Dendritic cell treated with granulocyte-macrophage colony-stimulating factor and Interleukin-4, amounts not matched to agents 40 ng/mL and 50 ng/mL, for 4 days (primary cell): ENCODE results near the gene CELA3A.
"Not testable (repeated sequence)": the region's sequence is repeated elsewhere in the genome, so short reads cannot be mapped to it uniquely, and the experiment has no call there.

Experiments used
- H3K27ac Mint-ChIP-seq: one replicate; pipeline ENCODE4 v1.8.0; 2022; ENCODE audit warnings: mild to moderate bottlenecking, mixed read lengths
- H3K27me3 Mint-ChIP-seq: one replicate; pipeline ENCODE4 v1.8.0; 2022; ENCODE audit warnings: mild to moderate bottlenecking, mixed read lengths
- H3K36me3 Mint-ChIP-seq: one replicate; pipeline ENCODE4 v1.8.0; 2022; ENCODE audit warnings: low read depth, mixed read lengths
- H3K4me1 Mint-ChIP-seq: one replicate; pipeline ENCODE4 v1.8.0; 2022; ENCODE audit warnings: low read depth, mixed read lengths
- H3K4me3 Mint-ChIP-seq: one replicate; pipeline ENCODE4 v1.8.0; 2022; ENCODE audit warnings: mild to moderate bottlenecking, moderate library complexity, mixed read lengths
- H3K9me3 Mint-ChIP-seq: one replicate; pipeline ENCODE4 v1.8.0; 2022; ENCODE audit warnings: mixed read lengths
- intact Hi-C: fragments of 100-400 bp; cut with micrococcal nuclease; formaldehyde crosslinking; loops from one replicate; pipeline ENCODE4 v1.15.0; 2022

The CELA3A gene

DNA sequence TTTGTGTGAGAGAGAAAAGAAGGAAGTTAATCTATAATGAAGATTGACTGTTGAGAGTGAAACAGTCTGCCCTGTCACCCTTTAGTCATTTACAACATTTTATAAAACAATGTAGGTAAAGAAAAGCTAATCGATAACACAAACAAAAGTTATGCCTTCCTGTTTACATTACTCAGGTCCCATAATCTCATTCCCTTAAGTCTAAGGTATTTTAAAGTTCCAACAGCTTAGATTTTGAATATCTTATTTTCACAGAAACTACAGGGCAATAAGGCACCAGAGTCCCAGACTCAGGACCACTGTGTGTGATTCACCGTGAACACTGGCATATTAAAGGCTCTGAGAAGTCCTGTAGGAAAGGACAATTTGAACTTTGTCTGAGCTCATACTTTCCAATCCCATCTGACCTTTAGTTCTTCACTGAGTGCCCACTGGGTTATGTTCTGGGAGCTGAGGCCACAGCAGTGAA, 28.4 kb upstream of the CELA3A start:
- H3K27ac Mint-ChIP-seq, H3K9me3 Mint-ChIP-seq, H3K4me3 Mint-ChIP-seq, intact Hi-C loops, H3K27me3 Mint-ChIP-seq, H3K4me1 Mint-ChIP-seq, H3K36me3 Mint-ChIP-seq: not testable (repeated sequence)

DNA sequence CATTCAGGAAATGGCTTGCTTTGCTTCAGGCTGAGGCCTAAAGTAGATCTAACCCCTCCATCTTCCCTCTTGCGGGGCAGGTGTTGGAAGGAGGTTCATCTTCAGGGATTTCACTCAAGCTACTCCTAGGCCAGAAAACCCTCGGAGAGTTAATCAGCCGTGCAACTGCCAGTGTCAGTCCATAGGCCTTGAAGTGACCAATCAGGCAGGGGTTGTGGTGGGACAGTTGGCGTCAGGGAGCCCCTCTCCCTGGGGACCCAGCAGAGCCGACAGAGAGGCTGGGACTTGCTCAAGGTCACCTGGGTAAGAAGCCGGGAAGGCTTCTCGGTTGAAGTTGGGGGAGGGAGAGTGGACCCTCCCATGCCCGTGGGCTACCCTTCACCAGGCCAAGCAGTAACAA, 27.5 kb upstream of the CELA3A start:
- H3K4me1 Mint-ChIP-seq, intact Hi-C loops, H3K27me3 Mint-ChIP-seq, H3K4me3 Mint-ChIP-seq, H3K27ac Mint-ChIP-seq, H3K36me3 Mint-ChIP-seq, H3K9me3 Mint-ChIP-seq: not testable (repeated sequence)

DNA sequence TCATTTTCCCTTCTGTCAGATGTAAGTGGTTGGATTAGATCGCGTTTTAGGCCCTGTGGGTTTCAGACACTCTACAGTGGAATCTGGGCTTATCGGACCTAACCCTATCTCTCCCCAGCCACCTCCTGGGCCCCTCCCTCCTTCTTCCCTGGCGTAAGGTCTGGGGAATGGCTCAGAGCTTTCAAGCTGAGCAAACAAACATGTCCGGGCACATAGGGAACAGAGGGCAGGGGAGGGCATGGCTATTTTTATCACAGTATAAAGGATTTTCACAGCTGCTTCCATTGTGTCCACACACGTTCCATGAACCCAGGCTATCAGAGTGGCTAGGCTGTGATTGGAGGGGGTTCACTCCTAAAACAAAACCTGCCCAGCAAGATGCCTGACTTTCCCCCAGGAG, 26.8 kb upstream of the CELA3A start:
- H3K27me3 Mint-ChIP-seq, intact Hi-C loops, H3K9me3 Mint-ChIP-seq, H3K27ac Mint-ChIP-seq, H3K4me1 Mint-ChIP-seq, H3K36me3 Mint-ChIP-seq, H3K4me3 Mint-ChIP-seq: not testable (repeated sequence)

DNA sequence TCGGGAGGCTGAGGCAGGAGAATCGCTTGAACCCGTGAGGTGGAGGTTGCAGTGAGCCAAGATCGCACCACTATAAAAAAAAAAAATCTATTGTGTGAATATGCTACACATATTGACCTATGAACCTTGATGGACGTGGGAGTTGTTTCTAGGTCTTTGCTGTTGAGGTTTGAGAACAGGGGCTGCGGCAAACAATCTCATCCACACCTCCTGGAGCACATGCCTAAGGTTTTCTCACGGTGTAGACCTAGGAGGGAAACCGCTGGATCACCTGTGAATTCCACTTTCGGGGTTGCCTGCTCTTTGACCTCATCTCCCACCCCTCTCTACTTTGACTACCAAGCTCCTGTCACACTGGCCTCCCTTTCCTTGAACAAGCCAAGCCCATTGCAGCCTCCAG, 26.2 kb upstream of the CELA3A start:
- H3K27ac Mint-ChIP-seq, H3K9me3 Mint-ChIP-seq, intact Hi-C loops, H3K4me1 Mint-ChIP-seq, H3K4me3 Mint-ChIP-seq, H3K27me3 Mint-ChIP-seq, H3K36me3 Mint-ChIP-seq: not testable (repeated sequence)

DNA sequence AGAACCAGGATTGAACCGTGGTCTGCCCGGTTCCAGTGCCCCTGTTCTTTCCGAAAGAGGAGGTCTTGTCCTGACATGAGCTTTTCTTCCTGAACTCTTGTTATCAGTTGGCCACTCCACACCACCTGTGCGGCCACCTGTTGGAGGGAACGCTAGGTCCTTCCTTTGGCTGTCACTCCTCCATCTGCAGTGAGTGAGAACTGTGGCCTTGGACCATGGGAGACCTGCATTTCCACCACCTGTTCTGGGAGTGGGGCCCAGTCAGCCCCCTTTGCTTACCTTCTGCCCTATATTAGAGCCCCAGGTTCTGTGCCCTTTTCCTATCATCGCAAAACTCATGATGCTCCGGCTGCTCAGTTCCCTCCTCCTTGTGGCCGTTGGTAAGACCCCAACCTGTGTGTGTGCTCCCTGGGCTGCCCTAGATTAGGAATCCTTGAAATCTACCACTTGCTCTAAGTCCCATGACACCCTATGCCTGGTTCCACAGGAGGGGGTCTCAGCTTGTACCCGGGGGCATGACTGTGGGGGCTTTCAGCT, 24.7 kb upstream of the CELA3A start, which contains the start of gene CELA3B:
CELA3B (plus strand) TSS at position 320 of the 537 bp plus-strand sequence; CDS start at position 338, 18 bp downstream.
- not testable (repeated sequence) for H3K27ac Mint-ChIP-seq, H3K4me3 Mint-ChIP-seq, H3K4me1 Mint-ChIP-seq

DNA sequence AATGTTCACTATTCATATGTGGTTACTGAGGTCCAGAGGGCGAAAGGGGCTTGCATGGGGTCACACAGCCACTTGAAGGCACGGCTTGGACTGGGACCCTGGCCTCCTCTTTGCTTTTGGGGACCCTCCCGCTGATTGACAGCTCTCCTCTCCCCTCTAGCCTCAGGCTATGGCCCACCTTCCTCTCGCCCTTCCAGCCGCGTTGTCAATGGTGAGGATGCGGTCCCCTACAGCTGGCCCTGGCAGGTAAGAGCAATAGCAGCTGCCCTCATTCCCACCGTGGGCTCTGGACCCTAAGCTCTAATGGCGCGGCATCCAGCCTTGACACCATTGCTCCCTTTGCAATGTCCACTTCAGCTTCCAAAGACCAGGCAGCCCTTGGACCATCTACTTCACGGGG, 23.2 kb upstream of the CELA3A start:
- H3K27ac Mint-ChIP-seq, intact Hi-C loops, H3K36me3 Mint-ChIP-seq: not testable (repeated sequence)

More for the DNA sequence above, 24.7 kb upstream of the CELA3A start, which contains the start of gene CELA3B:
- H3K36me3 Mint-ChIP-seq, intact Hi-C loops, H3K9me3 Mint-ChIP-seq, H3K27me3 Mint-ChIP-seq: not testable (repeated sequence)

DNA sequence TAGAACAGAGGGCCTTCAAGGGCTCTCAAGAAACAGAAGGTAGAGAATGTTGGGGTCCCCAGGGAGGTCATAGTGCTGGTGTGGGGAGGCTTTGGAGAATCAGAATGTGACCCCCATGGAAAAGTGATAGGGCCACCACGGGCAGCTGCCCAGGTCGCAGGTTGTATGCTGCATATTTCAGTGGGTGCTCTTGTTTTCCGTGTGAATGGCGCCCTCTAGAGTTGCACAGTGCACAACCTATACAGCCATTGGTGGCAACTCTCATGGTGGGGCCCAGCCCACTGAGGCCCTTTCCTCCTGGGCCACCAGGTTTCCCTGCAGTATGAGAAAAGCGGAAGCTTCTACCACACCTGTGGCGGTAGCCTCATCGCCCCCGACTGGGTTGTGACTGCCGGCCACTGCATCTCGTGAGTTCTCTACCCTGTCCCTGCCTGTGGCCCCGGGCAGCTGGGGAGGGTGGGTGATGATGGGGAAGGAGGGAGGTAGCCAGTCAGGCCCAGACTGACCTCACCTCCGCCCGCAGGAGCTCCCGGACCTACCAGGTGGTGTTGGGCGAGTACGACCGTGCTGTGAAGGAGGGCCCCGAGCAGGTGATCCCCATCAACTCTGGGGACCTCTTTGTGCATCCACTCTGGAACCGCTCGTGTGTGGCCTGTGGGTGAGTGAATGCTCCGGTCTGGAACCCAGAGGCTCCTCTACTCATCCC, 20.8 kb upstream of the CELA3A start:
- H3K27me3 Mint-ChIP-seq, H3K27ac Mint-ChIP-seq, H3K4me1 Mint-ChIP-seq, H3K36me3 Mint-ChIP-seq, intact Hi-C loops, H3K9me3 Mint-ChIP-seq, H3K4me3 Mint-ChIP-seq: not testable (repeated sequence)

More for the DNA sequence above, 23.2 kb upstream of the CELA3A start:
- H3K9me3 Mint-ChIP-seq, H3K27me3 Mint-ChIP-seq, H3K4me3 Mint-ChIP-seq, H3K4me1 Mint-ChIP-seq: not testable (repeated sequence)

DNA sequence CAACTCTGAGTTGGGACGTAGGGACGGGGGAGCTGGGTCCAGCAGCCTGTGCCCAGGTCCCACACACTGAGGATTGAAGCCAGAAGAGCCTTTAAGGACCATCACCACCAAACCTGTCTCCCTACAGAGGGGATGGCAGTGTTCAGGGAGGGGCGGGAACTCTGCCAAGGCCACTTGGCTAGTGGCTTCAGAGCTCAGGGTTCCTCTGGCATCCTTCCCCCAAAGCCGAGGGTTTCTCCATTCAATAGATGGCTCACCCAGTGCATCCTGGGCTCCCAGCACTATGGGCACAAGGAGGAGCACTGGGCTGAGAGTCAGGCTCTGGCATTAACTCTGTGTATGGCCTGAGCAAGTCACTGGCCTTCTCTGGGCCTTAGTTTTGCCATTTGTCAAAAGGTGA, 20.2 kb upstream of the CELA3A start:
- H3K36me3 Mint-ChIP-seq, intact Hi-C loops, H3K4me1 Mint-ChIP-seq, H3K4me3 Mint-ChIP-seq, H3K27ac Mint-ChIP-seq, H3K27me3 Mint-ChIP-seq, H3K9me3 Mint-ChIP-seq: not testable (repeated sequence)

DNA sequence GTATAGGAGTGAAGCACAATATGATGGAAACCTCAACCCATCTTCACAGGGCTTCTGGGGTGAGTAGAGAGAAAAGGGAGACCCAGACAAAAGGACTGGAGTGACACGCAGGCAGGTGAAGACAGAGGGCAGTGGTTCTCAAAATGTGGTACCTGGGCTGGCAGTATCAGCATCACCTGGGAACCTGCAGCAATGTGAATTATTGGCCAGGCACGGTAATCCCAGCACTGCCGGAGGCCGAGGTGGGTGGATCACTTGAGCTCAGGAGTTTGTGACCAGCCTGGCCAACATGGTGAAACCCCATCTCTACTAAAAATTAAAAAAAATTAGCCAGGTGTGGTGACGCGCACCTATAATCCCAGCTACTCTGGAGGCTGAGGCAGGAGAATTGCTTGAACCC, 19.3 kb upstream of the CELA3A start:
- H3K36me3 Mint-ChIP-seq, H3K9me3 Mint-ChIP-seq, H3K27me3 Mint-ChIP-seq, intact Hi-C loops, H3K4me1 Mint-ChIP-seq, H3K27ac Mint-ChIP-seq, H3K4me3 Mint-ChIP-seq: not testable (repeated sequence)

DNA sequence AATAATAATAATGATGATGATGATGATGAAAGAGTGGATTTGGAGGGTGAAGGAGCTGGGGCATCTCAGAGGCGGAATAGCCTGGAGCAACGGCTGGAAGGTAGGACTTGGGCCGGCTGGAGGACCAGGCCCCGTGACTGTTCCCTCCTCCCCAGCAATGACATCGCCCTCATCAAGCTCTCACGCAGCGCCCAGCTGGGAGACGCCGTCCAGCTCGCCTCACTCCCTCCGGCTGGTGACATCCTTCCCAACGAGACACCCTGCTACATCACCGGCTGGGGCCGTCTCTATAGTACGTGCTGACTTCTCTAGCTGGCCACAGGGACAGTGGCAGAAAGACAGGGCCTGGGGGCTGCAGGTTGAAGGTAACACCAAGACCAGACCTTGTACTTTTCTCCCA, 17.9 kb upstream of the CELA3A start:
- H3K36me3 Mint-ChIP-seq, H3K27ac Mint-ChIP-seq, H3K27me3 Mint-ChIP-seq, H3K9me3 Mint-ChIP-seq, intact Hi-C loops, H3K4me1 Mint-ChIP-seq, H3K4me3 Mint-ChIP-seq: not testable (repeated sequence)

DNA sequence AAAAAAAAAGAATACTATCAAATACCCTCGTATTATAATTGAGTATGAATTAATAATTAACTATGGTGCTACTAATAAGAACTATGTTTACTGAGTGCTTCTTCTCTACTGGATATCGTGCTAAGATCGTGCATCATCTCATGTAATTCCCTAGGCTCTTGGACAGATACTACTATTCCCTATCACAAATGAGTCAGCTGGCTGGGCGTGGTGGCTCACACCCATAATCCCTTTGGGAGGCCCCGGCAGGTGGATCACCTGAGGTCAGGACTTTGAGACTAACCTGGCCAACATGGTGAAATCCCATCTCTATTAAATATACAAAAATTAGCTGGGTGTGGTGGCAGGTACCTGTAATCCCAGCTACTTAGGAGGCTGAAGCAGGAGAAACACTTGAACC, 15.6 kb upstream of the CELA3A start:
- H3K4me3 Mint-ChIP-seq, intact Hi-C loops, H3K36me3 Mint-ChIP-seq, H3K27ac Mint-ChIP-seq, H3K4me1 Mint-ChIP-seq, H3K27me3 Mint-ChIP-seq, H3K9me3 Mint-ChIP-seq: not testable (repeated sequence)

DNA sequence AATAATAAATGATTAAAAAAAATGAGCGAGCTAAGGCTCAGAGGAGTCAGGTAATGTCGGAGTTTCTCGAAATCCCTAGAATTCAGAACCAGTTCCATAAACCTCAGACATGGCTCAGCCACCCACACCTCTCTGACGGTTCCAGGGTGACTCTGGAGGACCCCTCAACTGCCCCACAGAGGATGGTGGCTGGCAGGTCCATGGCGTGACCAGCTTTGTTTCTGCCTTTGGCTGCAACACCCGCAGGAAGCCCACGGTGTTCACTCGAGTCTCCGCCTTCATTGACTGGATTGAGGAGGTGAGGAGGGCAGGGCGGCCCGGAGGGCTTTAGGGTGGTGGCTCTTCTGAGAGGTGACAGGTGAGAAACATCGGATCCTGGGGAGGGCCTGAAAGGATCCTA, 15.1 kb upstream of the CELA3A start:
- H3K4me3 Mint-ChIP-seq, H3K36me3 Mint-ChIP-seq, intact Hi-C loops, H3K27ac Mint-ChIP-seq, H3K9me3 Mint-ChIP-seq, H3K4me1 Mint-ChIP-seq, H3K27me3 Mint-ChIP-seq: not testable (repeated sequence)

DNA sequence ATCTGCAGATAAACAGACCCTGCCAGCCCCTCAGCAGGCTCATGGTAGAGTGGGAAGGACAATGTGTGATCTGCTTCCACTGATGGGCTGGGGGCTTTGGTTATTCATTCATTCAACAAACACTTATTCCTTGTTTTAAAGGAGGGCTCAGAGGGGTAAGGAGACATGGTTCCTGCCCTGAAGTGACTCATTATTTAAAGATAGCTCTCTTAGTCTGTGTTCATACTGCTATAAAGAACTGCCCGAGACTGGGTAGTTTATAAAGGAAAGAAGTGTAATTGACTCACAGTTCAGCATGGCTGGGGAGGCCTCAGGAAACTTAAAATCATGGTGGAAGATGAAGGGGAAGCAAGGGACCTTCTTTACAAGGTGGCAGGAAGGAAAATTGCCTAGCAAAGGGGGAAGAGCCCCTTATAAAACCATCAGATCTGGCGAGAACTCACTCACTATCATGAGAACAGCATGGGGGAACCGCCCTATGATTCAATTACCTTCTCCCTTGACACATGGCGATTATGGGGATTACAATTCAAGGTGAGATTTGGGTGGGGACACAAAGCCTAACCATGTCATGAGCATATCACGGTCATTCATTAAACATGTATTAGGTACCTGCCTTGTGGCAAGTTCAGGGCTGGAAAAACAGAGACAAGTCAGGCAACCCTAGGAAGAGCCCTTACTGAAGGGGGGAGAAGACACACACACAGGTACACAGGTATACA, 11.6 kb upstream of the CELA3A start:
- H3K9me3 Mint-ChIP-seq, H3K4me3 Mint-ChIP-seq, H3K27ac Mint-ChIP-seq, intact Hi-C loops, H3K4me1 Mint-ChIP-seq, H3K27me3 Mint-ChIP-seq, H3K36me3 Mint-ChIP-seq: not testable (repeated sequence)

DNA sequence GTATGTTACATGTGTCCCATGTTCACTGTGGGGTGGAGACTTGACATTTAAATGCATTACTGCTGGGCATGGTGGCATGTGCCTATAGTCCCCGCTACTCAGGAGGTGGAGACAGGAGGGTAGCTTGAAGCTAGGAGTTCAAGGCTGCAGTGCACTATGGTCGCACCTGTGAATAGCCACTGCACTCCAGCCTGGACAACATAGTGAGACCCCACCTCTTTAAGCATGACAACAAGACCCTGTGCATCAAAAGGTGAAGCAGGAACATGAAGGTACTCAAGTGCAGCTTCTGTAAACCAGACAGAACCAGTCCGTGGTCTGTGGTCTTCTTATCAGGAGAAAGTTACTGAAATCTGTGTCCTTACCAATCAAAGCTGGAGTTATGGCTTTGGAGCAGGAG, 9.3 kb upstream of the CELA3A start:
- H3K9me3 Mint-ChIP-seq, H3K27ac Mint-ChIP-seq, H3K36me3 Mint-ChIP-seq, H3K27me3 Mint-ChIP-seq, H3K4me1 Mint-ChIP-seq, H3K4me3 Mint-ChIP-seq, intact Hi-C loops: not testable (repeated sequence)

DNA sequence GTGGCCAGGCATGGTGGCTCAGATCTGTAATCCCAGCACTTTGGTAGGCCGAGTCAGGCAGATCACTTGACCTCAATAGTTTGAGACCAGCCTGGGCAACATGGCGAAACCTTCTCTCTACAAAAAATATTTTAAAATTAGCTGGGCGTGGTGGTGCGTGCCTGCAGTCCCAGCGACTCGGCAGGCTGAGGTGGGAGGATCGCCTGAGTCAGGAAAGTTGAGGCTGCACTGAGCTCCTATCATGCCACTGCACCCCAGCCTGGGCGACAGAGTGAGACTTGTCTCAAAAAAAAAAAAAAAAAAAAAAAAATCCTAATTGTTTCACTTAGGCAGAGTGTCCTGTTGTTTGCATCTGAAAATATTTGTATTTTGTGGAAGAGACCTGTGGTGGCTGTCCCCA, 6.7 kb upstream of the CELA3A start:
- H3K4me3 Mint-ChIP-seq, intact Hi-C loops, H3K27ac Mint-ChIP-seq, H3K27me3 Mint-ChIP-seq, H3K9me3 Mint-ChIP-seq, H3K36me3 Mint-ChIP-seq, H3K4me1 Mint-ChIP-seq: not testable (repeated sequence)
